ENCODE measurements around the gene GNG11.

DNA sequence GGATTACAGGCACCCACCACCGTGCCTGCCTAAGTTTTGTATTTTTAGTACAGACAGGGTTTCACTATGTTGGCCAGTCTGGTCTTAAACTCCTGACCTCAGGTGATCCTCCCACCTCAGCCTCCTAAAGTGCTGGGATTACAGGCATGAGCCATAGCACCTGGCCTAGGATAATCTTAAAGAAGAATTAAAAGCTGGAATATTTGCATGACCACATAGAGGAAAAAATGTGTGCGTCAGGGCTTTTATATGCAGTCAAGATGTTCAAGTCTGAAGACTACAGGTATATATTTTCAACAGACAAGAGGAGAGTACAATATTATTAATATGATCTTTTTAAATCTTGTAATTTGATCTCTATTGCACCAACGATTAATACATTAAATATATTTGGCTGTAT is 39.5 kb downstream of the GNG11 start:
- no peak for TF ChIP-seq FOXM1 (IDR thresholded peaks at IDR 0.05; ENCODE audit: borderline replicate concordance)
- TF ChIP-seq BHLHE40 (IDR thresholded peaks at IDR 0.05; ENCODE audit: borderline replicate concordance) = no peak
- TF ChIP-seq ARNT (IDR thresholded peaks at IDR 0.05) = no peak

All from HEK293T (cell line).